Glutamatergic neuron (in vitro differentiated cells): Measurements from ENCODE around the gene GPR107. TPM values are rescaled to one million over a fixed set of nuclear protein-coding genes. Genes with fewer than 3 reads are reported as not detected.

Experiments
- DNase-seq: peaks from one replicate; pipeline ENCODE4 v3.0.0; 2022
- H3K27ac Mint-ChIP-seq: one replicate; pipeline ENCODE4 v1.8.0; 2020; ENCODE audit warnings: mild to moderate bottlenecking, mixed read lengths, inconsistent platforms; ENCODE audit not compliant: unreplicated experiment
- H3K27me3 Mint-ChIP-seq: one replicate; pipeline ENCODE4 v1.8.0; 2020; ENCODE audit warnings: mild to moderate bottlenecking, moderate library complexity, mixed read lengths, inconsistent platforms; ENCODE audit not compliant: unreplicated experiment
- H3K36me3 Mint-ChIP-seq: one replicate; pipeline ENCODE4 v1.8.0; 2020; ENCODE audit warnings: mild to moderate bottlenecking, mixed read lengths, inconsistent platforms; ENCODE audit not compliant: unreplicated experiment
- H3K4me1 Mint-ChIP-seq: one replicate; pipeline ENCODE4 v1.8.0; 2020; ENCODE audit warnings: mild to moderate bottlenecking, low read depth, mixed read lengths, inconsistent platforms; ENCODE audit not compliant: unreplicated experiment
- H3K4me3 Mint-ChIP-seq: one replicate; pipeline ENCODE4 v1.8.0; 2020; ENCODE audit warnings: mild to moderate bottlenecking, mixed read lengths, inconsistent platforms; ENCODE audit not compliant: unreplicated experiment
- H3K9me3 Mint-ChIP-seq: one replicate; pipeline ENCODE4 v1.8.0; 2020; ENCODE audit warnings: mild to moderate bottlenecking, moderate library complexity, mixed read lengths, inconsistent platforms; ENCODE audit not compliant: unreplicated experiment
- total RNA-seq: library from RNA; stranded (reverse); fragmentation: NEBNext Ultra II Directional; extraction: Animal tissue kit (Norgen Biotek cat#: 25700); gene quantifications from one replicate; pipeline ENCODE4 v1.2.1, GENCODE V29; 2021; ENCODE audit not compliant: unreplicated experiment
- TF ChIP-seq, protein P1 (sequence below): fragments of 200-600 bp; sonication (generic); IDR thresholded peaks from one replicate; pipeline ENCODE4 v1.5.0; 2021; ENCODE audit not compliant: partially characterized antibody, unreplicated experiment

GPR107 gene
- total RNA-seq, 1 donor from 2014 or later: 48.2 TPM

DNA sequence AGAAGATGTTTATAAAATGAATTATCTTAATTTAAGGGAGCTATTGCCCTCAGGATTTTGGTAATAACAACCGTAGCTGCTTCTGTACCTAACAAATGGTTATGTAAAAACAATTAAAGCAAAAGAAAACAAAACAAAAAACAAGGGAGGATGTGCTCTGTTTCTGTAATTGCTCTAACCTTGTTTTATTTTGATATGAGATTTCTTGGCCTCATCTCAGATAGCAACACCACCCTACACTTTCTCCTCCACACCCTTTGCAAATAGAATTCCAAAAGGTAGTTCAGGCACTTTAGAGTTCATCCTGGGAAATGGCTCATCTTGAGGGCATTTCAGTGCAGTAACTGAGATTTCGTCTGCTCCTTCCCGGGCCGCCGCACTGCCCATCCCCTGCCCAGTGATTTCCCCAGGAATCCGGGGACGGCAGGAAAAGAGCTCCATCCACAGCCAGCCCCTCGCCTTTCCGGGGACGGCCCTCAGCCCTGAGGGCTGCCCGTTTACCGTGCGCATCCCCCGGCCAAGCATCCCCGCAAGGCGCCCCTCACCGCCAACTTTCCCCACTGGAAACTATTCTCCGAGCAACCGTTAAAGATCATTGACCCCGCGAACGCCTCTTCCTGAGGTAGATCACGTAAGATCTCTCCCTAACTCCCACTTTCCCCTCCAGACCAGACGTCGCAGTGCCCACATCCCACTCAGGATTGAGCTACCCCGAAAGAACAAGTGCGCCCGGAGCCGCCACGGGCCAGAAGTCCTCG lies 11.9 kb upstream of the GPR107 start:
- Mint-ChIP-seq H3K27ac (peak overlapping the region; percentile 94), H3K27me3 (peaks cover 16% of the 10 kb centered on the region), H3K9me3 (peaks cover 15% of the 10 kb centered on the region), H3K4me3 (peak overlapping the region; percentile 99), H3K4me1 (peaks cover 14% of the 10 kb centered on the region), H3K36me3 (peaks cover 4% of the 10 kb centered on the region)
- peak; percentile 50 for DNase-seq
- TF ChIP-seq, protein P1, sequence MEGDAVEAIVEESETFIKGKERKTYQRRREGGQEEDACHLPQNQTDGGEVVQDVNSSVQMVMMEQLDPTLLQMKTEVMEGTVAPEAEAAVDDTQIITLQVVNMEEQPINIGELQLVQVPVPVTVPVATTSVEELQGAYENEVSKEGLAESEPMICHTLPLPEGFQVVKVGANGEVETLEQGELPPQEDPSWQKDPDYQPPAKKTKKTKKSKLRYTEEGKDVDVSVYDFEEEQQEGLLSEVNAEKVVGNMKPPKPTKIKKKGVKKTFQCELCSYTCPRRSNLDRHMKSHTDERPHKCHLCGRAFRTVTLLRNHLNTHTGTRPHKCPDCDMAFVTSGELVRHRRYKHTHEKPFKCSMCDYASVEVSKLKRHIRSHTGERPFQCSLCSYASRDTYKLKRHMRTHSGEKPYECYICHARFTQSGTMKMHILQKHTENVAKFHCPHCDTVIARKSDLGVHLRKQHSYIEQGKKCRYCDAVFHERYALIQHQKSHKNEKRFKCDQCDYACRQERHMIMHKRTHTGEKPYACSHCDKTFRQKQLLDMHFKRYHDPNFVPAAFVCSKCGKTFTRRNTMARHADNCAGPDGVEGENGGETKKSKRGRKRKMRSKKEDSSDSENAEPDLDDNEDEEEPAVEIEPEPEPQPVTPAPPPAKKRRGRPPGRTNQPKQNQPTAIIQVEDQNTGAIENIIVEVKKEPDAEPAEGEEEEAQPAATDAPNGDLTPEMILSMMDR: no peak

DNA sequence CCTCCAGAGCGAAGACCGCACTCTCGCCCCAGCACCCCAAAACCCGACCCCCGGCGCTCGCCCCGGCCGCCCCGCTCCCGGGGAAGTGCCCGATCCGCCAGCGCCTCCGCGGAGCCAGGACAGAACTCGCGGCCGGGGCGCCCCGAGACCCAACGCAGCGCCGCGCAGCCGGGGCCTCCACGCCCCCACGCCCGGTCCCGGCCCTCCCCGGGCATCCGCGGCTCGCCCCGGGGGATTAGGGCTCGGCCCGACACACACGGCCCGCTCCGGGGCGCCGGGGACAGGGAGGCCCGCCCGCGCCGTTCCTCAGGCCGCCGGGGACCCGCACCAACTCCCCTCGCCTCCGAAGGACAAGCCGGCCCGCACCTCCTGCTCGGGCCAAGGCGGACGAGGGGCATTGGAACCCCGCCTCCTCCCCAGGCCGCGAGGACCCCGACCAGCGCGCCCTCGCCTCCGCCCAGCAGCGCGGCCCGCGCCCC lies 11.3 kb upstream of the GPR107 start:
- TF ChIP-seq, protein P1: no peak
- Mint-ChIP-seq H3K4me1 (peaks cover 14% of the 10 kb centered on the region), H3K4me3 (peak overlapping the region; percentile 99), H3K36me3 (peaks cover 4% of the 10 kb centered on the region), H3K27ac (peak overlapping the region; percentile 94), H3K27me3 (peaks cover 16% of the 10 kb centered on the region), H3K9me3 (peaks cover 15% of the 10 kb centered on the region)
- peak; percentile 63 for DNase-seq

DNA sequence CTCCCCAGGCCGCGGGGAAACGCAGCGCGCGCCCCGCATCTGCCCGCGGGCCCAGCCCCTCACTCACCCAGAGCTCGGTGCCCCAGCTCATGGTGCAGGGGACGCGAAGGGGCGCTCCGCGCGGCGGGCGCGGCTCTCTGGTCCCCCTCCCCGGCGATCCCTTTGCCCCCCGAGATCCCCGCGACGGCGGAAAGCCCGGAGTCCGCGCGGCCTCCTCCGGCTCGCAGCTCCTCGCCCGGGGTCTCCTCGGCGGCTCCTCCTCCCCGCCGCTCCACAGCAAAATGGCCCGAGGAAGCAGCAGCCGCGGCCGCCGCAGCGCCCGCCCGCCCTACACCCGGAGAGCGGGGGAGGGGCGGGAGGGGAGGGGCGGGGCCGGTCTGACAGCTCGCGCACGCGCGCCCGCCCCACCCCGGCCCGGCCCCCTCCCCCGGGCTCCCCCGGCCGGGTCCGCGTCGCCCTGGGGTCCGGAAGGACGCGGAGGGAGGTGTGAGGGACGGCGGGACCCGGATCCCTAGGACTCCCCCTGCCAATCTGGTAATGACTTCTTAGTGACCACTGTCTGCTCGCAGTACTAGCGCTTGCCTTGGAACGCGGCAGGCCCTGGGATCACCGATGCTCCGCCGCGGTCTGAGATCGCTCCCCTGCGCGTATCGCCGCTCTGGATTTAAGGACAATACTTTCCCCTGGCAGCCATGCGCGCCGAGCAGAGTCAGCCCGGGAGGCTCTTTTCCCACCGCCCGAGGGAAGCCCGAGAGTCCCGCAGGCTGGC lies 10.6 kb upstream of the GPR107 start, which contains the start of gene FNBP1:
TSS of gene FNBP1 (minus strand) at position 305 of the 769 bp plus-strand sequence. CDS start at position 91, 214 bp downstream.
- Mint-ChIP-seq H3K27me3 (peaks cover 16% of the 10 kb centered on the region), H3K9me3 (peaks cover 15% of the 10 kb centered on the region)

DNA sequence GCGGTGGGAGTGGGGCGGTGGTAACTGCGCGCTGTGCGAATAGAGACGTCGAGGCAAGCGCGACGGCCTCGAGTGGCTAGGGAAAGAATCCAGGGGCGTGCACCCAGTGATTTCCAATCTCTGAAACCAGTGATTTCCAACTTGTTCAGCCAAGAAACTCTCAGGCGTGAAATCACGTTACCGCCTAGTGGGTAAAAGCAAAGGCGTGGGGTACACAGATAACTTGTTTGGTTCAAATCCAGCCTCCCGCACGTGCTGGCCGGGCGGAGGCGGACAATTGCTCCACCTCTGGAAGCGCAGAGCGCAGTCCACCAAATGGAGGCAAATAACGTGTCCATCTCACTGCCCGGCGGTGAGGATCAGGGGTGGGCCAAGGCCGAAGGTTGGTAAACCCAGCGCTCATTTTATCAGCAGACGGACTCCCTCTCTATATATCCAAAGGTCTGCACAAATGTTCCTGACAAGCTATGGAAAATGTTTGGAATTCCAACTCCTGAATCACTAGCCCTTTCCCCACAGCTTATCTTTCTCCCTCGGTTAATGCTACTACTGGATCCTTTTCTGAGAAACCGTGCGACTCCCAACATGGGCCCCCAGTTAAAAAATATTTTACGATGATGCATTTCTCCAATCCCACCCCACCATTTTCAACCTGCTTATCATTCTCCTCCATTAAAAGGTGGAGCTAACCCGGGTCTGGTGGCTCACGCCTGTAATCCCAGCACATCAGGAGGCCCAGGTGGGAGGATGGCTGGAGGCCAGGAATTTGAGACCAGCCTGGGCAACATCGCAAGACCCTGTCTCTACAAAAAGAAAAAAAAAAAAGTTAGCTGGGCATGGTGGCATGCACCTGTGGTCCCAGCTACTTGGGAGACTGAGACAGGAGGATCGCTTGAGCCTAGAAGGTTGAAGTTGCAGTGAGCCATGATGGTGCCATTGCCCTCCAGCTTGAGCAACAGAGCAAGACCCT lies 9.8 kb upstream of the GPR107 start:
- peak overlapping the region; percentile 92 for H3K27ac Mint-ChIP-seq
- peak overlapping the region; percentile 91 for H3K4me3 Mint-ChIP-seq
- H3K27me3 Mint-ChIP-seq: peaks cover 16% of the 10 kb centered on the region
- peak; percentile 46 for DNase-seq
- H3K9me3 Mint-ChIP-seq: peaks cover 15% of the 10 kb centered on the region
- TF ChIP-seq, protein P1: no peak
- H3K4me1 Mint-ChIP-seq: peaks cover 14% of the 10 kb centered on the region
- peaks cover 4% of the 10 kb centered on the region for H3K36me3 Mint-ChIP-seq

More for the DNA sequence above, 10.6 kb upstream of the GPR107 start, which contains the start of gene FNBP1:
- Mint-ChIP-seq H3K27ac (peak within 1 kb of the TSS; percentile 94), H3K36me3 (peaks cover 4% of the 10 kb centered on the region), H3K4me1 (peaks cover 14% of the 10 kb centered on the region), H3K4me3 (peak within 1 kb of the TSS; percentile 99)
- peak; percentile 86 for DNase-seq
- TF ChIP-seq, protein P1: no peak
